Activated naive CD8-positive, alpha-beta T cell treated with anti-CD3 and anti-CD28 coated beads, Interleukin-2, amount 50 U/mL, for 24 hours (primary cell): ENCODE measurements around the gene ALDH3B2.
"Not testable (repeated sequence)": the region's sequence is repeated elsewhere in the genome, so short reads cannot be mapped to it uniquely, and the experiment has no call there.

ENCODE experiments used
- ATAC-seq: fragments of 150-1000 bp; cut with Tn5 transposase; one replicate; pipeline ENCODE4 v1.10.0; 2021
- DNase-seq: peaks from one replicate; pipeline ENCODE4 v3.0.0; 2021
- H3K27ac Mint-ChIP-seq: one replicate; pipeline ENCODE4 v1.8.0; 2021; ENCODE audit warnings: mild to moderate bottlenecking, mixed read lengths
- H3K27me3 Mint-ChIP-seq: one replicate; pipeline ENCODE4 v1.8.0; 2021; ENCODE audit warnings: mixed read lengths
- H3K36me3 Mint-ChIP-seq: one replicate; pipeline ENCODE4 v1.8.0; 2021; ENCODE audit warnings: low read depth, mixed read lengths
- H3K4me1 Mint-ChIP-seq: one replicate; pipeline ENCODE4 v1.8.0; 2021; ENCODE audit warnings: mixed read lengths
- H3K4me3 Mint-ChIP-seq: one replicate; pipeline ENCODE4 v1.8.0; 2021; ENCODE audit warnings: mild to moderate bottlenecking, moderate library complexity, mixed read lengths
- H3K9me3 Mint-ChIP-seq: one replicate; pipeline ENCODE4 v1.8.0; 2021; ENCODE audit warnings: mixed read lengths

The ALDH3B2 gene

GRCh38 chr11:67697846-67698245, 23.4 kb upstream of the ALDH3B2 start:
- DNase-seq (no peak), ATAC-seq (no peak)
- Mint-ChIP-seq H3K4me1 (no peaks in the 10 kb centered on the region), H3K9me3 (no peaks in the 10 kb centered on the region), H3K27ac (no peak overlapping the region), H3K4me3 (no peak overlapping the region), H3K27me3 (peaks cover 3% of the 10 kb centered on the region), H3K36me3 (no peaks in the 10 kb centered on the region)

GRCh38 chr11:67696998-67697397, 22.6 kb upstream of the ALDH3B2 start:
- H3K36me3 Mint-ChIP-seq, result no peaks in the 10 kb centered on the region
- peaks cover 2% of the 10 kb centered on the region for H3K4me1 Mint-ChIP-seq
- ATAC-seq (no peak), DNase-seq (no peak)
- H3K27ac Mint-ChIP-seq, result no peak overlapping the region
- no peaks in the 10 kb centered on the region for H3K9me3 Mint-ChIP-seq
- H3K27me3 Mint-ChIP-seq, result peaks cover 3% of the 10 kb centered on the region
- no peak overlapping the region for H3K4me3 Mint-ChIP-seq

GRCh38 chr11:67695606-67696005, 21.2 kb upstream of the ALDH3B2 start:
- Mint-ChIP-seq H3K4me3 (no peak overlapping the region), H3K4me1 (peaks cover 4% of the 10 kb centered on the region), H3K36me3 (no peaks in the 10 kb centered on the region), H3K9me3 (no peaks in the 10 kb centered on the region), H3K27ac (no peak overlapping the region), H3K27me3 (peaks cover 3% of the 10 kb centered on the region)
- ATAC-seq (no peak), DNase-seq (no peak)

GRCh38 chr11:67694875-67695555, 20.6 kb upstream of the ALDH3B2 start:
- DNase-seq (no peak), ATAC-seq (no peak)
- H3K36me3 Mint-ChIP-seq, result no peaks in the 10 kb centered on the region

GRCh38 chr11:67691149-67691548, 16.7 kb upstream of the ALDH3B2 start:
- peaks cover 6% of the 10 kb centered on the region for H3K4me1 Mint-ChIP-seq
- no peak for ATAC-seq
- no peak overlapping the region for H3K4me3 Mint-ChIP-seq
- DNase-seq, result no peak
- no peaks in the 10 kb centered on the region for H3K36me3 Mint-ChIP-seq
- no peak overlapping the region for H3K27ac Mint-ChIP-seq
- peaks cover 13% of the 10 kb centered on the region for H3K27me3 Mint-ChIP-seq
- no peaks in the 10 kb centered on the region for H3K9me3 Mint-ChIP-seq

More at GRCh38 chr11:67694875-67695555, 20.6 kb upstream of the ALDH3B2 start:
- Mint-ChIP-seq H3K9me3 (no peaks in the 10 kb centered on the region), H3K4me1 (peaks cover 4% of the 10 kb centered on the region), H3K27me3 (peaks cover 3% of the 10 kb centered on the region), H3K4me3 (no peak overlapping the region), H3K27ac (no peak overlapping the region)

- no peaks in the 10 kb centered on the region for H3K9me3 Mint-ChIP-seq
- ATAC-seq (no peak), DNase-seq (no peak)
- no peak overlapping the region for H3K27ac Mint-ChIP-seq
- H3K4me3 Mint-ChIP-seq, result no peak overlapping the region
- peaks cover 14% of the 10 kb centered on the region for H3K27me3 Mint-ChIP-seq
- H3K4me1 Mint-ChIP-seq, result peaks cover 8% of the 10 kb centered on the region
- no peaks in the 10 kb centered on the region for H3K36me3 Mint-ChIP-seq
Measured at GRCh38 chr11:67689178-67689577, 14.8 kb upstream of the ALDH3B2 start.

GRCh38 chr11:67687986-67688385, 13.6 kb upstream of the ALDH3B2 start:
- no peaks in the 10 kb centered on the region for H3K36me3 Mint-ChIP-seq
- ATAC-seq, result no peak
- H3K4me3 Mint-ChIP-seq, result no peak overlapping the region
- H3K9me3 Mint-ChIP-seq, result no peaks in the 10 kb centered on the region
- H3K27me3 Mint-ChIP-seq, result peaks cover 14% of the 10 kb centered on the region
- DNase-seq, result no peak
- peaks cover 8% of the 10 kb centered on the region for H3K4me1 Mint-ChIP-seq
- no peak overlapping the region for H3K27ac Mint-ChIP-seq

GRCh38 chr11:67685641-67686332, 11.4 kb upstream of the ALDH3B2 start:
- ATAC-seq, H3K9me3 Mint-ChIP-seq, H3K4me1 Mint-ChIP-seq, DNase-seq, H3K36me3 Mint-ChIP-seq, H3K27ac Mint-ChIP-seq, H3K4me3 Mint-ChIP-seq: not testable (repeated sequence)
- peaks cover 14% of the 10 kb centered on the region for H3K27me3 Mint-ChIP-seq

GRCh38 chr11:67682126-67683034, 8.0 kb upstream of the ALDH3B2 start:
- H3K9me3 Mint-ChIP-seq, H3K4me1 Mint-ChIP-seq, H3K36me3 Mint-ChIP-seq, H3K27ac Mint-ChIP-seq, H3K4me3 Mint-ChIP-seq, H3K27me3 Mint-ChIP-seq, ATAC-seq, DNase-seq: not testable (repeated sequence)

- Mint-ChIP-seq H3K27ac (no peak overlapping the region), H3K27me3 (no peaks in the 10 kb centered on the region), H3K36me3 (no peaks in the 10 kb centered on the region), H3K4me1 (peaks cover 4% of the 10 kb centered on the region), H3K9me3 (no peaks in the 10 kb centered on the region), H3K4me3 (no peak overlapping the region)
- ATAC-seq (no peak), DNase-seq (no peak)
Measured at GRCh38 chr11:67680696-67681470, 6.5 kb upstream of the ALDH3B2 start.

GRCh38 chr11:67675058-67675747, 780 bp upstream of the ALDH3B2 start:
- Mint-ChIP-seq H3K27me3 (peaks cover 3% of the 10 kb centered on the region), H3K36me3 (no peaks in the 10 kb centered on the region), H3K9me3 (no peaks in the 10 kb centered on the region), H3K4me3 (no peak overlapping the region), H3K4me1 (no peaks in the 10 kb centered on the region), H3K27ac (no peak overlapping the region)
- ATAC-seq (no peak), DNase-seq (no peak)

- Mint-ChIP-seq H3K27me3 (peaks cover 3% of the 10 kb centered on the region), H3K4me3 (no peak overlapping the region), H3K9me3 (no peaks in the 10 kb centered on the region), H3K36me3 (no peaks in the 10 kb centered on the region), H3K27ac (no peak overlapping the region), H3K4me1 (no peaks in the 10 kb centered on the region)
- DNase-seq, result no peak
- ATAC-seq, result no peak
Measured at GRCh38 chr11:67673902-67674301, 521 bp downstream of the ALDH3B2 start.

GRCh38 chr11:67673358-67673757, 1.1 kb downstream of the ALDH3B2 start:
- H3K27ac Mint-ChIP-seq, result no peak overlapping the region
- H3K9me3 Mint-ChIP-seq, result no peaks in the 10 kb centered on the region
- no peak overlapping the region for H3K4me3 Mint-ChIP-seq
- H3K27me3 Mint-ChIP-seq, result peaks cover 3% of the 10 kb centered on the region
- DNase-seq (no peak), ATAC-seq (no peak)
- H3K36me3 Mint-ChIP-seq, result no peaks in the 10 kb centered on the region
- H3K4me1 Mint-ChIP-seq, result no peaks in the 10 kb centered on the region

- no peaks in the 10 kb centered on the region for H3K36me3 Mint-ChIP-seq
- no peak overlapping the region for H3K27ac Mint-ChIP-seq
- no peak overlapping the region for H3K4me3 Mint-ChIP-seq
- ATAC-seq (no peak), DNase-seq (no peak)
- H3K27me3 Mint-ChIP-seq, result peaks cover 3% of the 10 kb centered on the region
- no peaks in the 10 kb centered on the region for H3K9me3 Mint-ChIP-seq
- H3K4me1 Mint-ChIP-seq, result no peaks in the 10 kb centered on the region
Measured at GRCh38 chr11:67671211-67671520, 3.3 kb downstream of the ALDH3B2 start.
